ENCODE data around the gene NIPSNAP2.

GRCh38 chr7:55975988-55976633 is 11.7 kb downstream of the NIPSNAP2 start:
- TF ChIP-seq CTCF (IDR thresholded peaks at IDR 0.05) (no peak), POLR2A (IDR thresholded peaks at IDR 0.05) (no peak)

All from esophagus squamous epithelium (tissue), 4 donors.